Mucosa of gallbladder (tissue), 1 donor: ENCODE data around the gene STRA6. TPM values are rescaled to one million over a fixed set of nuclear protein-coding genes. Genes with fewer than 3 reads are reported as not detected.

Source experiments
- DNase-seq: peaks from one replicate; pipeline ENCODE4 v3.0.0-alpha.2; 2020; ENCODE audit warnings: low spot score
- total RNA-seq: library from RNA; stranded (reverse); gene quantifications from one replicate; pipeline ENCODE4 v1.2.1, GENCODE V29; 2021
- donor health status: DM: no; HTN: no; CAD: no.

The STRA6 gene
- total RNA-seq, 1 donor from 2014 or later: 0.75 TPM

DNA sequence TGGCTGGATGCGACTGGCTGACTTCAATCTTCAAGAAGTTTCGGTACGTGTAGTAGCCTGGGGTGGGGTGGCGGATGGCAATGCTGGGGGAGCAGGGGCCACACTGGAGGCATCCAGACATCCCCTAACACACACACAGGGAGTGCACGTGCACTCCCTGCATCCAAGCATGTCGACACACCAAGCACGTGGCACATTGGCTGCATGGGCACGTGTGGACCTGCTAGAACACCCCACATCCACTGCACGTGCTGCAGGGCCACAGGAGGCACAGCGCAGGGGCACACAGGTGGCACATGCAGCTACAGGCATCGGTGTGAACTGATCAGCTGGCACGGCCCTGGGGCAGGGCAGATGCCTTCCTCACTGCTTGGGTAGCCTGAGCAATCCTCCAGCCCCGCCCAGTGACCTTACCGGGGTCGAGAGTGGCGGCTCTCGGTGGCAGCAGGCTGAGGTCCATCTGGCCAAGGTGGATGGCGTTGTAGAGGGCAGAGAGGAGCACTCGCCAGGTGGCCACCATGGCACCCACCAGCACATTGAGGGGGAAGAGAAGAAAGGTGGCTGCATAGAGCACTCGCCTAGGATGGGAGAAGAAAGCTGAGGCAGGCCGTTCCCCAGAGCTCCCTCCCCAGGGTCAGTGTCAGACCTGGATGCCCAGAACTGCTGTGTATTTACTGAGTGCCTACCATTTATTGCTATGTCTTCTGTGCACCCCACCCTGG, 21.5 kb downstream of the STRA6 start:
- no peak for DNase-seq

DNA sequence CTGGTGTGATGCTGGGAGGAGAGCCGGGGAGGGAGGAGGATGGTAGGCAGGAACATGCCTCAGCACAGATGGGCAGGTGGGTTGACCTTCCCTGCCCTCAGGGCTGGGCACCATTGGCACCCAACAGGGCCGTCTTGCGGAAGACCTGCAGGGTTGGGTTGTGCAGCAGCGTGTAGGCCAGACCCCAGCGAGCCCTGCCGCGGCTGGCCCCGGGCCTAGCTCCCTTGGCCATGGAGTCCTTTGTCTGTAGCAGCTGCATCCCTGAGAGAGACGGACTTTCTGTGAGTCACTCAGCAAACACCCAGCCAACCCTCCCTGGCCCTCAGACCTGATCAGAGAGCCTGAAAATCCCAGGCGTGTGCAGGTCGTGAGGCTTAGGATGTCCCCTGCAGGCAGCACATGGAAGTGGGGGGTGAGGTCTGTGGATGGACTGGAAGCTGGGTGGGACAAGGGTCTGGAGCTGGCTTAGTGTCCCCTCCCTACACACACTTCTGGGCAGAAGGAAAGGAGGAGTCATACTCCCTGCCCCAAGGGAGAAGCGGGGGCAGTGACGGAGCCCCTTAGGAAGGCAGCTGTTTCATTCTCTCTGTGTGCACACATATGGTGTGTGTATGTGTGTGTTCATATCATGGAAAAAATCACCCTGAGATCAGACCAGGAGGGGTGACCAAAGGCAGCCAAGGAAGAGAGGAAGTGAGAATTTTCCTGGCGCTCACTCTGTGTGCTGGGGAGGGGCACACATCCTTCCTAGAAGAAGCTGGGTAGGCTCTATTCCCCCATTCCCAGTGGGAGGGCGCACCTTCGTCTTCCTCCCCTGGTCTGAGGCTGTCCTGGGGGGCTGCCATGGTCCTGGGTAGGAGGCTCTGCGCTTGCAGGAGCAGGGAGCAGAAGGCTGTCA, 22.4 kb downstream of the STRA6 start:
- DNase-seq: no peak

GRCh38 chr15:74179101-74179841, 23.3 kb downstream of the STRA6 start:
- DNase-seq: peak; percentile 57

DNA sequence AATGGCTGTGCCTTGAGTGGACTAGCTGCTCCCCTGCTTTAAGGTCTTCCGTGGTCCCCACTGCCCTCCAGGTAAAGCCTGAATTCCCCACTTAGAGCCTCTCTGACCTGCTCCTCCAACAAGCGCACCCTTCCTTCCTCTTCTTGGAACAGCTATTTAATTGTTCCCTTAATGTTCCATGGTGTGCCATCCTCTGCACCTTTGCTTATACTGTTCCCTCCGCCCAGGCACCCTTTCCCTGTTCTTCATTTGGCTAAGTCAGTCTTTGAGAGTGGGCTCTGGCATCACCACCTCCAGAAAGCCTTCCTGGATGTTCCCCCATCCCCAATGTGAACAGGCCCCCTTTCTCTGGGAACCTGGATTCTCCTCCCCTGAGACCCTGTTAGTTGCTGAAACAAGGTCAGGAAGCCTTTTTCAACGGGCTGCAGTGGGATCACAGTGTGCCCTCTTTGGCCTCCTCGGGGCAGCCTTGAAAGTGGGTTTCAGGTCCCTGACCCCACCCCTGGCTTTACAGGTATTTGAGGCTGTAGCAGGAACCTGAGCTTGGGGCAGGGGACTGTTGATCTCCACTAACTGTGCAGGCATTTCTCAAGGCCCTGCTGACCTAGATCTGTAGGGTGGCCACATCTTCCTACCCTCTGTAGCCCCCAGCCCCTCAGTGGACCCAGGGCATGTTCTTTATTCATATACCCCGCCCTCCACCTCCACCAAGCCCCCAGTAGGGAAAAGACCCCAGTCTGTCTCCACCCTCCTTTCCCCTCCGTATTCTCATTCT, 24.1 kb downstream of the STRA6 start:
- DNase-seq: no peak

DNA sequence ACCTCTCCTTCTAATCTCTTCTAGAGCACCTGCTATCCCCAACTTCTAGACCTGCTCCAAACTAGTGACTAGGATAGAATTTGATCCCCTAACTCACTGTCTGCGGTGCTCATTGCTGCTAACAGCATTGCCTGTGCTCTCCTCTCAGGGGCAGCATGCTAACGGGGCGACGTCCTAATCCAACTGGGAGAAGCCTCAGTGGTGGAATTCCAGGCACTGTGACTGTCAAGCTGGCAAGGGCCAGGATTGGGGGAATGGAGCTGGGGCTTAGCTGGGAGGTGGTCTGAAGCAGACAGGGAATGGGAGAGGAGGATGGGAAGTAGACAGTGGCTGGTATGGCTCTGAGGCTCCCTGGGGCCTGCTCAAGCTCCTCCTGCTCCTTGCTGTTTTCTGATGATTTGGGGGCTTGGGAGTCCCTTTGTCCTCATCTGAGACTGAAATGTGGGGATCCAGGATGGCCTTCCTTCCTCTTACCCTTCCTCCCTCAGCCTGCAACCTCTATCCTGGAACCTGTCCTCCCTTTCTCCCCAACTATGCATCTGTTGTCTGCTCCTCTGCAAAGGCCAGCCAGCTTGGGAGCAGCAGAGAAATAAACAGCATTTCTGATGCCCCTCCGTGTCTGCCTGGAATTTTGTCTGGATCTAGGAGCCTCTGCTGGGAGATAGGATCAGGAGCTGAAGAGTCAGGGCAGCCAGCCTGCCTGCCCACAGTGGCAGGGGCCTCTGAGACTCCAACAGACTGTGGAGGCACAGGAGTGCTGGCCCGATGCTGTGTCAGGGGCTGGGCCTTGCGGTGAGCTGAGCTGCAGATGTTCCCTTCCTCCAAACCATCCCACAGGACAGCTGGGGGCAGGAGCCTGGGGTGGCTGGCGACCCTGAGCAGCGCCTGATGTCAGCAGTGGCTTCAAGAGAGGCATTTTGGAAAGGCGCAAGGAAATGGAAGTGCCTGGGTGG, 26.0 kb downstream of the STRA6 start:
- DNase-seq: no peak

DNA sequence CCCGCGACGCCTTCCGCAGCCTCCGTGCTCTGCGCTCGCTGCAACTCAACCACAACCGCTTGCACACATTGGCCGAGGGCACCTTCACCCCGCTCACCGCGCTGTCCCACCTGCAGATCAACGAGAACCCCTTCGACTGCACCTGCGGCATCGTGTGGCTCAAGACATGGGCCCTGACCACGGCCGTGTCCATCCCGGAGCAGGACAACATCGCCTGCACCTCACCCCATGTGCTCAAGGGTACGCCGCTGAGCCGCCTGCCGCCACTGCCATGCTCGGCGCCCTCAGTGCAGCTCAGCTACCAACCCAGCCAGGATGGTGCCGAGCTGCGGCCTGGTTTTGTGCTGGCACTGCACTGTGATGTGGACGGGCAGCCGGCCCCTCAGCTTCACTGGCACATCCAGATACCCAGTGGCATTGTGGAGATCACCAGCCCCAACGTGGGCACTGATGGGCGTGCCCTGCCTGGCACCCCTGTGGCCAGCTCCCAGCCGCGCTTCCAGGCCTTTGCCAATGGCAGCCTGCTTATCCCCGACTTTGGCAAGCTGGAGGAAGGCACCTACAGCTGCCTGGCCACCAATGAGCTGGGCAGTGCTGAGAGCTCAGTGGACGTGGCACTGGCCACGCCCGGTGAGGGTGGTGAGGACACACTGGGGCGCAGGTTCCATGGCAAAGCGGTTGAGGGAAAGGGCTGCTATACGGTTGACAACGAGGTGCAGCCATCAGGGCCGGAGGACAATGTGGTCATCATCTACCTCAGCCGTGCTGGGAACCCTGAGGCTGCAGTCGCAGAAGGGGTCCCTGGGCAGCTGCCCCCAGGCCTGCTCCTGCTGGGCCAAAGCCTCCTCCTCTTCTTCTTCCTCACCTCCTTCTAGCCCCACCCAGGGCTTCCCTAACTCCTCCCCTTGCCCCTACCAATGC, 27.1 kb downstream of the STRA6 start:
- DNase-seq: no peak

DNA sequence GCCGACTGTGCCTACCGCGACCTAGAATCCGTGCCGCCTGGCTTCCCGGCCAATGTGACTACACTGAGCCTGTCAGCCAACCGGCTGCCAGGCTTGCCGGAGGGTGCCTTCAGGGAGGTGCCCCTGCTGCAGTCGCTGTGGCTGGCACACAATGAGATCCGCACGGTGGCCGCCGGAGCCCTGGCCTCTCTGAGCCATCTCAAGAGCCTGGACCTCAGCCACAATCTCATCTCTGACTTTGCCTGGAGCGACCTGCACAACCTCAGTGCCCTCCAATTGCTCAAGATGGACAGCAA, 27.7 kb downstream of the STRA6 start:
- DNase-seq: no peak

DNA sequence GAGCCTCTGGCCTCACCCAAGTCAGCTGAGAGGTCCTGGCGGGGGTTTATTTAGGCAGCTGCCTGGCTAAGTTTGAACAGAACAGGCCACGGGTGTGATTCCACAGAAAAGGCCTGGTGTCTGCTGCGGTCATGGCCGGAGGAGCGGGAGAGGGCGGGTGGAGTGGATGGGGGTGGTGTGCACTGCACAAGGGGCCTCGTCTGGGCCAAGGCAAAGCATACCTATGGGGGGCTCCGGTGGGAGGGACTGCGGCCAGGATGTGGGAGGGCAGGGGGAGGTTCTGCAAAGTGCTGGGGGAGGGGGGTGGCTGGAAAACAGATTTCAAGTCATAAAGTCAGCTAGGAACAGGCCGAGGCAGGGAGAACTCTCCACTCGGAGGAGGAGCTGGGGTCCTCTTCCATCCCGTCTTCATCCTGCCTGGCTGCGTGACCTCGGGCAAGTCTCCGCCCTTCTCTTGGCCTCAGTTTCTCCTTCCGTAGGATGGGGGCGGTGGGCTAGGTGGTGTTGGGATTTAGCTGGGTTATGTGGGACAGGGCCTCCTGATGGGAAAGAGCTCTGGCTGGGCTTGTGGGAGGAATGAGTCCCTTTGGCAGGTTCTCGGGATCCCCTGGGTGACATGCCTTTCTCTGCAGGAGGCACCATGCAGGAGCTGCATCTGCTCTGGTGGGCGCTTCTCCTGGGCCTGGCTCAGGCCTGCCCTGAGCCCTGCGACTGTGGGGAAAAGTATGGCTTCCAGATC, 28.2 kb downstream of the STRA6 start:
- peak; percentile 65 for DNase-seq

DNA sequence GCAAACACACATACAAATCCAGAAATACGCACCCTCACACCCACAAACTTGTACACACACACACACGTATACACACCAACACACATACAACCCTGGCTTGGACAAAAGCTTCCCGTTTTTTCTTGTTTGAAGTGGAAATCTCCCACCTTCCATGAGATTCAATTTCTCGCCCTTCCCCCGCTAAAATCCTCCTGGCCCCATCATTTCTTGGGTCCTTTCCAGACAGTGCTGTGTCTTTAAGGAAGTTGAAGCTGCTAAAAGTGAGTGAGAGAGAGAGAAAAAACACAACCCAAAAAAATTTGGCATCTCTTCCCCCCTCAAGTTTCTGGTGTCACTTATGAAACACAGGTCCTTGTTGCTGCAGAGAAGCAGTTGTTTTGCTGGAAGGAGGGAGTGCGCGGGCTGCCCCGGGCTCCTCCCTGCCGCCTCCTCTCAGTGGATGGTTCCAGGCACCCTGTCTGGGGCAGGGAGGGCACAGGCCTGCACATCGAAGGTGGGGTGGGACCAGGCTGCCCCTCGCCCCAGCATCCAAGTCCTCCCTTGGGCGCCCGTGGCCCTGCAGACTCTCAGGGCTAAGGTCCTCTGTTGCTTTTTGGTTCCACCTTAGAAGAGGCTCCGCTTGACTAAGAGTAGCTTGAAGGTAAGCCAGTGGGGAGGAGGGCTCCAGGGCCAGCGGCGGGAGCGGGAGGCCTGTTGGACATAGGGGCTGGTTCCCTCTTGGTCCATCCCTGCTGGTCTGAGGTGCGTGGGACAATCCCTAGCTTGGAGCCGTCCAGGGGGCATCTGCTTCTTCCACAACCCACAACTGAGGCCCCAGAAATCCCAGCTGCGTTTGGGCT, 29.0 kb downstream of the STRA6 start, which contains the start of gene ISLR:
TSS of gene ISLR (plus strand) at position 331 of the 839 bp plus-strand sequence. CDS start 1,149 bp downstream, outside the sequence.
- peak; percentile 54 for DNase-seq

DNA sequence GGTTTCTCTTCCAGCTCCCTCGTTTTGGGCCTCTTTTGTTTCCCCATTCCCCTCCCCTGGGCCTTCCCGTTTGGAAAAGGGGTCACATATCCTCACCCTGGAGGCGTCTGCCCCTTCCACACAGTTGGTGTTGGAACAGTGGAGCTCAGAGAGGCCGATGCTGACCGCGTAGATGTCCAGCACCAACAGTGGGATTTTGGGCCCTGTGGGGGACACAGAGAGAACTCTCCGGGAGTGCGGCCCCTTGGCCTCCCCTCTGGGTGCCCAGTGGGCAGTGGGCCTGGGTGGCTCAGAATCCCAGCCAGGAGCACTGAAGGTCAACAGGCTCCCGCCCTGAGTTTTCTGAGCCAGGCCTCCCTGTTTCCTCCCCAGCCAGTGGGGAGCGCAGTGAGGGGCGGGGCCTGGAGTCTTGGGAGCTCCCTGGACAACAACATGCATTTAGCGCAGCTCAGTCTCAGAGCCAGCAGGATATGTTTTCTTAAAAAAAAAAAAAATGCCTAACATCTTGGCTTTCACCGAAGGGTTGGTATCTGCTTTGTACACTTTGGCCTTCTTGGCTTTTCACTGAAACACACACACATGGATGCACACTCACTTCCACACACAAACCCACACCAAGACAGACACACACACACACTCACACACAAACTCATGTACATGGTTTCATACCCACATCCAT, 29.7 kb downstream of the STRA6 start:
- DNase-seq: peak; percentile 51

DNA sequence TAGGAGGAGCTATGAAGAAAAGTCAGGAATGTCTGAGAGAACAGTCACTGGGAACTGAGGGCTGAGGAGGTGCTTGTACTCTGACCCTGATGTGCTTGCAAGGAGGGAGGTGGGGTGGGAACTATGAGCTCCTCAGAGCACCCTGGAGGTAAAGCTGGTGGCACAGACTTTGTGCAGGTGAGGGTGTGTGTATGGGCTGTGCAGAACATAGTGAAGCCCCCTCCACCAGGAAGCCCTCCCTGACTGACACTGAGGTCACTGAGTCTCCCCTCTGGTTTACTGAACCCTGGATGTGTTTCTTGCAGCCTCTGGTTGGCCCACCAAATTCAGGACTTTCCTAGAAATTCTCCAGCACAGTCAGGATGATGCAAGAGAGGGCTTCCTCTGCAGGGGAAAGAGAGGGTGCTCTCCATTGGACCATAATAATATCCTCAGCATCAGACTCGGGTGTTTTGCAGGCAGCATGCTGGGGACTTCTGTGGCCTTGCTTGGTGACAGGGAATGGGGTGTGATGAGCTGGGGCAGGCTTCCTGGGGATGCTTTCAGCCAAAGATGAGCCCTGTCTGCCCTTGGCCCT, 30.5 kb downstream of the STRA6 start:
- DNase-seq: no peak

DNA sequence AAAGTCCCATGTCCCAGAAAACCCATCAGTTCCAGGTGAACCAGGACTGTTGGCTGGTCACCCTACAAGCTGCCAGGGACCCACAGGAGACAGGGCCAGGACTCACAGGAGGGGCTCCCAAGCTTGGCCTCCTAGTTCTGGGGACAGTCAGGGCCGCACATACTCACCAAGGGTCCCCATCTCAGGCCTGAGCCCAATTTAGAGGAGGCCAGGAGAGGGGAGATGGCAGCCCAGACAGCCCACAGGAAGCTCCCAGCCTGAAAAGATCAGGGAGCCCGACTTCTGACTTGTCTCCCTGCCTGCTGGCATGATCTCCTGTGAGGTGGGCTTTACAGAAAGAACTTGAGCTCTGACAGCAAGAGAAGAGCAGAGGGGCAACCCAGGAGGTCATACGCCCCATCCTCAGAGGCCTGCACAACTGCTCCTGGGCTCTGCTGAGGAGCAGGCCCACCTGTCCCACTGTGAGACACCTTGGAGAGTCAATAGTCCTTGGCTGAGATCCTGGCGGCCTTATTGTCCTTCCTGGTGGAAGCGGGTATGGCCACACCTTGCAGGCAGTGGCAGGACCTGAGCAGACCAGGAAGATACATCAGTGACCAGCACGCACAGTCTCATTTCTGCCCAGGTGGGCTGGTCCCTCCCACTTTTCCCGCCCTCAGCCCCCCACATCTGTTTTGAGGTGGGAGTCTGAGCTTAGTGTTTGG, 31.6 kb downstream of the STRA6 start:
- no peak for DNase-seq

DNA sequence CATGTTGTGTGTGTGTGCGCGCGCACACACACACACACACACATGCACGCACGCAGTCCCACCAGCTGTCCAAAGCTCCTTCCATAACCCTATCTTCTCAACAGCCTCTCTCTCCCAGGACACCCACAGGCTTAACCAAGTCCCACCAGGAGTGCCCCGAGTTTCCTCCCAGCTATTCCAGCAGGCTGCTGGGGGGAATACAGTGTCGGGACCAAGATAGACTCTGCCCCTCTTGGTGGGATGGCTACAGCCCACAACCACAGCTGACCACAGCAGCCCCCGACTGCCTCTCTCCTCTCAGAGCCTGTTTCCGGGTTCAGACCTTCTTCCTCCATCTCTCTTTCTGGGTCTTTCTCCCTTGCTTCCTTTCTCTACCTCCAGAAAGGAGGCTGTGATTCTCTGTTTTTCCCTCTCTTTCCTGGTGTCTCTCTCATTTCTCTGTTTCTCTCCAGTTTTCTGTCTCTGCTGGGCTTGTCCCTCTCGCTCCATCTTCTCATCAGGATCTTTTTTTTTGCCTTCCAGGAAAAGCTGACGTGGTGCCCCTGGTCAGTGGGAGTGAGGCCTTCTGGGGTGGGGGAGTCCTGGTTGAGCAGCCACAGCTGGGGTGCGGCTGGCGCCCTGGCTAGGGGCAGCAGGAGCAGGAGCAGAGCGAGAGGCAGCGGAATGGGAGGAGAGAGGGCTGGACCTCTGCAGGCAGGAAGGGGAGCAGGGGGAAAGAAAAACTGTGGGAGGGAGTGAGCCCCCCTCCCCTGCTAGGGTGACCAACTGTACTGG, 32.3 kb downstream of the STRA6 start:
- DNase-seq: no peak

DNA sequence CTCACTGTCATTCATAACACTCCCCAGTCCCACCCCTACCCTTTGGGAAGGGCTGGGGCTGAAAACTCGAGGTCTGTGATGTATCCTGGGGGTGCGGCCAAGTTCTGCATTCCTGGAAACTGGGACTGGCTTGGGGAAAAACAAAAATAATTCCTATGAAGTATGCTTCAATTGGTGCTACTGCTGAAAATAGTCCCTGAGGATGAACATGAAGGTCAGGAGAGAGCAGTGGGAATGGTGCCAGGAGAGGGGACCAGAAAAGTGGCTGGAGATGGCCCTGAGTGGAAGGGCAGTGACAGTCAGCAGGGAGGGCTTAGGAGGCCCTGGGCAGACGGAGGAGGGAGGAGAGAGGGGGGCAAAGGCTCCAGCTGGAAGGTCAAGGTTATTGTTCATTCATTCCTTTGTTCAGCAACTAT, 33.9 kb downstream of the STRA6 start:
- no peak for DNase-seq

- DNase-seq: no peak
These were observed 34.7 kb downstream of the STRA6 start for GRCh38 chr15:74167891-74168331.
